PC-3 (cell line): ENCODE results near the gene CLEC4A.
"Not testable (repeated sequence)": the region's sequence is repeated elsewhere in the genome, so short reads cannot be mapped to it uniquely, and the experiment has no call there.

ENCODE experiments used
- EZH2 ChIP-seq: fragments of 300-600 bp; sonication (generic); IDR thresholded peaks from one replicate; pipeline ENCODE4 v1.6.1; 2017; ENCODE audit warnings: antibody characterized with exemption, mild to moderate bottlenecking, low read length; ENCODE audit not compliant: unreplicated experiment
- EZH2phosphoT487 ChIP-seq: fragments of 300-600 bp; sonication (generic); IDR thresholded peaks from 2 replicates; pipeline ENCODE4 v1.6.1; 2018; ENCODE audit warnings: mild to moderate bottlenecking, antibody characterized with exemption, low read length, borderline replicate concordance
- TF ChIP-seq, protein P1 (sequence below): fragments of 300-600 bp; sonication (generic); conservative IDR thresholded peaks from 2 replicates; pipeline ENCODE4 v1.5.1; 2017; ENCODE audit warnings: antibody characterized with exemption, low read depth, mild to moderate bottlenecking, low read length

- TF ChIP-seq, protein P1, sequence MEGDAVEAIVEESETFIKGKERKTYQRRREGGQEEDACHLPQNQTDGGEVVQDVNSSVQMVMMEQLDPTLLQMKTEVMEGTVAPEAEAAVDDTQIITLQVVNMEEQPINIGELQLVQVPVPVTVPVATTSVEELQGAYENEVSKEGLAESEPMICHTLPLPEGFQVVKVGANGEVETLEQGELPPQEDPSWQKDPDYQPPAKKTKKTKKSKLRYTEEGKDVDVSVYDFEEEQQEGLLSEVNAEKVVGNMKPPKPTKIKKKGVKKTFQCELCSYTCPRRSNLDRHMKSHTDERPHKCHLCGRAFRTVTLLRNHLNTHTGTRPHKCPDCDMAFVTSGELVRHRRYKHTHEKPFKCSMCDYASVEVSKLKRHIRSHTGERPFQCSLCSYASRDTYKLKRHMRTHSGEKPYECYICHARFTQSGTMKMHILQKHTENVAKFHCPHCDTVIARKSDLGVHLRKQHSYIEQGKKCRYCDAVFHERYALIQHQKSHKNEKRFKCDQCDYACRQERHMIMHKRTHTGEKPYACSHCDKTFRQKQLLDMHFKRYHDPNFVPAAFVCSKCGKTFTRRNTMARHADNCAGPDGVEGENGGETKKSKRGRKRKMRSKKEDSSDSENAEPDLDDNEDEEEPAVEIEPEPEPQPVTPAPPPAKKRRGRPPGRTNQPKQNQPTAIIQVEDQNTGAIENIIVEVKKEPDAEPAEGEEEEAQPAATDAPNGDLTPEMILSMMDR: not testable (repeated sequence)
- TF ChIP-seq EZH2, EZH2phosphoT487: not testable (repeated sequence)
Measured at GRCh38 chr12:8183346-8183745, 59.9 kb downstream of the CLEC4A start.
